HUES64 (cell line): Measurements from ENCODE around the gene SAP25.

ENCODE experiments used
- H3K27ac ChIP-seq: 2 replicates; pipeline ENCODE4 v1.7.0; 2013; ENCODE audit warnings: low read depth, low read length, inconsistent platforms
- H3K27me3 ChIP-seq: 2 replicates; pipeline ENCODE4 v1.6.1; 2013; ENCODE audit warnings: mild to moderate bottlenecking, low read length; ENCODE audit not compliant: insufficient read depth
- H3K36me3 ChIP-seq: 2 replicates; pipeline ENCODE4 v1.6.1; 2013; ENCODE audit warnings: mild to moderate bottlenecking, low read length; ENCODE audit not compliant: insufficient read depth
- H3K4me1 ChIP-seq: 2 replicates; pipeline ENCODE4 v1.6.1; 2013; ENCODE audit warnings: mild to moderate bottlenecking, low read length, moderate library complexity; ENCODE audit not compliant: insufficient read depth
- H3K4me3 ChIP-seq: 2 replicates; pipeline ENCODE4 v1.5.1; 2013; ENCODE audit warnings: mild to moderate bottlenecking, low read length, moderate library complexity
- H3K9ac ChIP-seq: 2 replicates; pipeline ENCODE4 v1.6.1; 2013; ENCODE audit warnings: mild to moderate bottlenecking, low read depth, low read length
- H3K9me3 ChIP-seq: 2 replicates; pipeline ENCODE4 v1.6.1; 2013; ENCODE audit warnings: low read depth, low read length; ENCODE audit not compliant: insufficient read depth
- WGBS: fragments of 150-250, 120-280 bp; methylation state at CpG from one replicate; pipeline ENCODE4 v1.1.7; 2013; ENCODE audit warnings: missing lambda C conversion rate; 5-methylcytosine and 5-hydroxymethylcytosine counted together

SAP25 gene

DNA sequence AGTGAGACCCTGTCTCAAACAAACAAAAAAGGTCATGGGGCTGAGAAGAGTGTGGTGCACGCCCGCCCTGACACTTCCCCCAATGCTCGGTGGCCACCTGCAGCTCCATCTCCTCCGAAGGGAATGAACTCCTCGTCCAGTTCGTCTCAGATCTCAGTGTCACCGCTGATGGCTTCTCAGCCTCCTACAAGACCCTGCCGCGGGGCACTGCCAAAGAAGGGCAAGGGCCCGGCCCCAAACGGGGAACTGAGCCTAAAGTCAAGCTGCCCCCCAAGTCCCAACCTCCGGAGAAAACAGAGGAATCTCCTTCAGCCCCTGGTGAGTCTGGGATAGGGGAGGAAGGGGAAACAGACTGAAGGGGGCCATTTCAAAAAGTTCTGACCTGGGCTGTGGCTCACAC is 32.6 kb upstream of the SAP25 start:
- Histone ChIP-seq H3K9me3 (no peaks in the 10 kb centered on the region), H3K36me3 (peaks cover 6% of the 10 kb centered on the region; the same call in 1 of the 2 replicates), H3K27me3 (peaks cover 18% of the 10 kb centered on the region), H3K4me1 (peaks cover 12% of the 10 kb centered on the region), H3K4me3 (peak overlapping the region; percentile 64; the same call in 1 of the 2 replicates), H3K9ac (no peak overlapping the region), H3K27ac (no peak overlapping the region)
- WGBS: 81% methylated on average over 12 of the region's 12 CpGs

DNA sequence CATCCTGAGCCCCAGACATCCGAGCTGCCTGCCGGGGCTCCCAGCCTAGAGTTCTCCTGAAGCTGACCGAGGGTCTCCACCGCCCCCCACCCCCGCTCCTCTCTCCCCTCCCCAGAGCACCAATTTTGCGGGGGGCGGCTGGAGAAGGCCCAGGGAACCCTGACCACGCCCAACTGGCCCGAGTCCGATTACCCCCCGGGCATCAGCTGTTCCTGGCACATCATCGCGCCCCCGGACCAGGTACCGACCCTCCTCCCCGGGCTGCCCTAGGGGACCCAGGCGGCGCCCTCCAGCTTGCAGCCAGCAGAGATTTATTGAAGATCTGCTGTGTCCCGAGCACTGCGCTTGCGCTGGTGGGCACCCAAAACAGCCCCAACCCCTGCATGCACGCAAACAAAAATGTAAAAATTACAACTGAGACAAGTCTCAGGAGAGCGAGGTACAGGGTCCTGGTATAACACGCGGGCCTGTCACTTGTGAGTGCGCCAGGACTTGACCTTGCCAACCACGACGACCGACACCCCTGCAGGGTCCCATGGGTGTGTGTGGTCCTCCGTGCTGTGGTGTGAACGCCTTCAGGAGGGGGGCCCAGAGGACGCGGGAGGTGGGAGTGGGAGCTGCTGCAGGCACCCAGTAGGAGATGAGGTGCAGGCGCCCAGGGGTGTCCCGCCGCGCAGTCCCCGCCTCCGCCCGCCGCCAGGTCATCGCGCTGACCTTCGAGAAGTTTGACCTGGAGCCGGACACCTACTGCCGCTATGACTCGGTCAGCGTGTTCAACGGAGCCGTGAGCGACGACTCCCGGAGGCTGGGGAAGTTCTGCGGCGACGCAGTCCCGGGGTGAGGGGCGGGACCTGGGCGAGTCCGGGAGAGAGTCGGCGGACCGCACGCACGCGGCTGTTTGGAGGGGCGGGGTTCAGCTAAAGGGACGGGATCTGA is 31.5 kb upstream of the SAP25 start:
- H3K36me3 ChIP-seq: peaks cover 6% of the 10 kb centered on the region; the same call in 1 of the 2 replicates
- 1% methylated on average over 68 of the region's 68 CpGs for WGBS
- no peak overlapping the region for H3K27ac ChIP-seq
- H3K9ac ChIP-seq: peak overlapping the region; percentile 2; the same call in 1 of the 2 replicates
- peaks cover 18% of the 10 kb centered on the region for H3K27me3 ChIP-seq
- no peaks in the 10 kb centered on the region for H3K9me3 ChIP-seq
- peak overlapping the region; percentile 64 for H3K4me3 ChIP-seq
- H3K4me1 ChIP-seq: peaks cover 16% of the 10 kb centered on the region

DNA sequence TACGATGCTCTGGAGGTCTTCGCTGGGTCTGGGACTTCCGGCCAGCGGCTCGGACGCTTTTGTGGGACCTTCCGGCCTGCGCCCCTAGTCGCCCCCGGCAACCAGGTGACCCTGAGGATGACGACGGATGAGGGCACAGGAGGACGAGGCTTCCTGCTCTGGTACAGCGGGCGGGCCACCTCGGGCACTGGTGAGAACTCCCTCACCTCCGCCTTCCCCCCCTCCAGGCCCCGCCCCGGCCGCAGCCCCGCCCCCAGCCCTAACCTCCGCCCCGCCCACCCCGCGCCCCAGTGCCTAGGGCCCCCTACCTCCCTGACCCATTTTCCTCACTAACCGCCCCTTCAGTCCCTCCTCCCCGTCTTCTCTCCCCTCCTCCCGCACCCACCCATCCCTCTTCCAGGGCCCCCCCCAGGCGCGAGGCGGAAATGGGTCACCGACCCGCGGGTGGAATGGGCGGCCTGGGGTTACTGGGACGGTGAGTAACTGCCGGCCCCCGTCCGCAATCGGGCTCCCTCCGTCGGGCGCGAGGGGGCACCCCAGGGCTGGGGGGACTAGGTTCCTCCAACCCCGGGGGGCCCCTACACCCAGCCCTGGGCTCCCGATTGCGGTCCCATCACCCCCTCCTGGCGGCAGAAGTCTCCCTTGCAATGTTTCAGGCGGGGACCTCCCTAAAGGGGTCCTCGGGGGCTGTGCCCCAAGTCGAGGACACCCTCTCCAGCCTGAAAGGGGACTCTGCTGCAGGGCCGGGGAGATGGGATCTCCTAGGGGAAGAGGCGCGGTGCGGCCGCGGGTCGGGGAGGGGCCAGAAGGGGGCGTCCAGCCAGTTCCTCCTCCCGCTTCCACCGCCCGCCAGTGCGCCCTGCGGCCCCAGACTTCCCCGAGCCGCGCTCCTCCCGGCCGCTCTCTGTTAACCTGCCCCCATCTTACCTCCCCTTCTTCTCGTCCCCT is 30.6 kb upstream of the SAP25 start:
- under 1% methylated on average over 62 of the region's 70 CpGs for WGBS
- Histone ChIP-seq H3K27ac (peak overlapping the region; percentile 69), H3K36me3 (peaks cover 6% of the 10 kb centered on the region; the same call in 1 of the 2 replicates), H3K4me1 (peaks cover 16% of the 10 kb centered on the region), H3K4me3 (peak overlapping the region; percentile 64), H3K9me3 (no peaks in the 10 kb centered on the region), H3K9ac (peak overlapping the region; percentile 67), H3K27me3 (peaks cover 18% of the 10 kb centered on the region)

DNA sequence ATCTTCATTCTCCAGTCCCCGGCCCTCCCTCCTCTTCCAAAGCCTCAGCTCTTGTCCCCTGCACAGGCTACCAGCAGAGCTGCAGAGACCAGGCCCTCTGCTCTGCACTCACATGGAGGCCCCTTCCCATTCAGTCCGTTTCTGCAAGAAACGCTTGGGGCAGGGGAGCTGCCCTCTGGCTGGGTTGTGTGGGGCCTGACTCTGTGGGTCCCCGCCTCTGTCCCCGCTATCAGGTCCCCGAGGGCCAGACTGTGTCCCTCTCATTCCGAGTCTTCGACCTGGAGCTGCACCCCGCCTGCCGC is 30.0 kb upstream of the SAP25 start:
- peak overlapping the region; percentile 69 for H3K27ac ChIP-seq
- H3K9ac ChIP-seq: peak overlapping the region; percentile 39
- peaks cover 6% of the 10 kb centered on the region; the same call in 1 of the 2 replicates for H3K36me3 ChIP-seq
- WGBS: 6% methylated on average over 10 of the region's 10 CpGs
- H3K27me3 ChIP-seq: peaks cover 18% of the 10 kb centered on the region
- peaks cover 16% of the 10 kb centered on the region for H3K4me1 ChIP-seq
- peak overlapping the region; percentile 64 for H3K4me3 ChIP-seq
- no peaks in the 10 kb centered on the region for H3K9me3 ChIP-seq

DNA sequence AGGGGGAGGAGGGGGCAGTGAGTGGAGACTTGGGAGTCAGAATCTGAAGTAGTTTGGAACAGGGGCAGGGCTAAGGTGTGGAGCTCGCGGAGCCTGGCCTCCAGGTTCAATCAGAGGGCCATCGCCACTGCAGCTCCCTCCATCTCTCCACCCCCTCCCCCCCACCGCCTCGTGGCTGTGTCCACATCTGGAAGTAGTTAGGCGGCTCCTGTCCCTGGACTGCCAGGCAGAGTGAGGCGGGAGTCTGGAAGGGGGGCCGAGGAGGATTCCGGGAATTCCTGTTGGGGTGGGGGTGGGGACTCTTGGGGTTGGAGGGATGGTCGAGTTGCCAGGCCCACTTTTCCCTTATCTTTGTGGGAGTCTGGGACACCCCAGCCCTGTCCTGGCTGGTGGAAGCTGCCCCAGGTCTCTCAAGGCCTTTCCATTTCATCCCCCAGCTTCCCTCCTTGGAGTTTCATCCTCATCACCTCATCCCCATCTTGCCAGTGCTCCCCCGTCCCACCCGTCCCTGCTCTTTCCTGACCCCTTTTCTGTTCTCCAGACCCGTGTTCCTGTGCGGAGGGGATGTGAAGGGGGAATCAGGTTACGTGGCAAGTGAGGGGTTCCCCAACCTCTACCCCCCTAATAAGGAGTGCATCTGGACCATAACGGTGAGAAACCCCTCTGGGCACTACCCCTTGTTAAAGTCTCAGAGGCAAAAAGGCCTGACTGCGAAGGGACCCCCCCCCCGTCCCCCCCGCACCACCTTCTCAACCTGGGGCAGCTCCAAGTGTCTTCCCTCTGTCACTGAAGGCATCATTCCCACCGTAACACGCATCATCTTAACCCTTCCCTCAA is 29.4 kb upstream of the SAP25 start:
- Histone ChIP-seq H3K27ac (peak overlapping the region; percentile 69), H3K36me3 (peaks cover 6% of the 10 kb centered on the region; the same call in 1 of the 2 replicates), H3K9ac (peak overlapping the region; percentile 73), H3K27me3 (peaks cover 18% of the 10 kb centered on the region), H3K9me3 (no peaks in the 10 kb centered on the region), H3K4me3 (peak overlapping the region; percentile 64), H3K4me1 (peaks cover 16% of the 10 kb centered on the region)
- 18% methylated on average over 15 of the region's 21 CpGs for WGBS

DNA sequence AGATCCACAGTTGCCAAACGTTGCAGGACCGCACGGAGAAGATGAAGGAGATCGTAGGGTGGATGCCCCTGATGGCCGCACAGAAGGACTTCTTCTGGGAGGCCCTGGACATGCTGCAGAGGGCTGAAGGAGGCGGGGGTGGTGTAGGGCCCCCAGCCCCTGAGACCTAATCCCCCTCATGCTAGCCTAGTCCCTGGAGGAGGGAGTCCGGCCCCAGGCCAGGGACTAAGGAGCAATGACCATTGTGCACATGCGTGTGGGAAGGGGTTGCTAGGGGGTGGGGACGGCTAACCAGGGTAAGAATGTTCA is 27.0 kb upstream of the SAP25 start:
- H3K9me3 ChIP-seq: no peaks in the 10 kb centered on the region
- peaks cover 7% of the 10 kb centered on the region; the same call in 1 of the 2 replicates for H3K36me3 ChIP-seq
- H3K4me1 ChIP-seq: peaks cover 11% of the 10 kb centered on the region
- no peak overlapping the region for H3K9ac ChIP-seq
- H3K27me3 ChIP-seq: peaks cover 9% of the 10 kb centered on the region
- no peak overlapping the region for H3K27ac ChIP-seq
- 88% methylated on average over 9 of the region's 9 CpGs for WGBS
- no peak overlapping the region for H3K4me3 ChIP-seq

DNA sequence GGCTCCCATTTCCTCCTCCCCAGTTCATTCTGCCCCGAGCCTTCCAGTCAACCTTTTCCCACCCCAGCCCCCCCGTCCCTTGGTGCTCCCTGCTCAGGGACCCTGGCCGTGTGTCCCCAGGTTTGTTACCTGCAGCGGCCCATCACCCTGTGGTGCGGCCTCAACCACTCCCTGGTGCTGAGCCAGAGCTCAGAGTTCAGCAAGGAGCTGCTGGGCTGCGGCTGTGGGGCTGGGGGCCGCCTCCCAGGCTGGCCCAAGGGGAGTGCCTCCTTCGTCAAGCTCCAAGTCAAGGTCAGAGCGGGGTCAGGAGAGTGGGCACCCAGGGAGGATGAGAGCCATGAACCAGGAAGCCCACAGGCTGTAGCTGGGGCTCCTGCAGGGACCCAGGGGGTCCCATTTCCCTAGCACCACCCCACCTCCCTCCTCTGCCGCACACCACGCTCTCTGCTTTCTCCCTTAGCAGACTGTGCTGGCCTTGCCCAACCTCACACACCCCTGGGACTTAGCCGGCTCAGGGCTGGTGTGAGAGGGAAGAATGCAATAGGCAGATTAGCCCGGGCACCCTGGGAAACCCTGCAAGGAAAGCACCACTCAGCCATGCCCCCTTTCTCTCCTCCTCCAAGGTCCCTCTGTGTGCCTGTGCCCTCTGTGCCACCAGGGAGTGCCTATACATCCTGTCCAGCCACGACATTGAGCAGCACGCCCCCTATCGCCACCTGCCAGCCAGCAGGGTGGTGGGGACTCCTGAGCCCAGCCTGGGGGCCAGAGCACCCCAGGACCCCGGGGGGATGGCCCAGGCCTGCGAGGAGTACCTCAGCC is 26.4 kb upstream of the SAP25 start:
- Histone ChIP-seq H3K4me3 (no peak overlapping the region), H3K4me1 (peaks cover 11% of the 10 kb centered on the region), H3K9me3 (no peaks in the 10 kb centered on the region), H3K36me3 (peaks cover 7% of the 10 kb centered on the region; the same call in 1 of the 2 replicates), H3K27me3 (peaks cover 3% of the 10 kb centered on the region; the same call in 1 of the 2 replicates), H3K9ac (no peak overlapping the region), H3K27ac (no peak overlapping the region)
- WGBS: 82% methylated on average over 18 of the region's 18 CpGs

DNA sequence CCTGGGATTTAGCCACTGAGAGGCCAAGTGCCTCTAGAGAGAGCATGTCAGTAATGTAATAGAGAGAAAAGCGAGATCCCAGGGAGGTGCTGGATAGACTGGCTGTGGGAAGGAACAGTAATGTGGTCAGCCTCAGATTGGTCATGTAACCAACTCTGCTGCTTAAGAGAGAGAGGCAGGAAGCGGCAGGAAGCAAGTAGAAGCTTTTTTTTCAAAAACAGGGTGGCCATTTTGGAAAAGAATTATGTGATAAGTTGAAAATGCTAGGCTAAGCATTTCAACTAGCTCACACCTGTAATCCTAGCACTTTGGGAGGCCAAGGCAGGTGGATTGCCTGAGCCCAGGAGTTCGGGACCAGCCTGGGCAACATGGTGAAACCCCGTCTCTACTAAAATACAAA is 24.7 kb upstream of the SAP25 start:
- H3K4me3 ChIP-seq: no peak overlapping the region
- WGBS: 95% methylated on average over 4 of the region's 4 CpGs
- H3K36me3 ChIP-seq: peaks cover 7% of the 10 kb centered on the region; the same call in 1 of the 2 replicates
- no peak overlapping the region for H3K27ac ChIP-seq
- H3K4me1 ChIP-seq: peaks cover 11% of the 10 kb centered on the region
- no peaks in the 10 kb centered on the region for H3K9me3 ChIP-seq
- H3K9ac ChIP-seq: no peak overlapping the region
- no peaks in the 10 kb centered on the region for H3K27me3 ChIP-seq

DNA sequence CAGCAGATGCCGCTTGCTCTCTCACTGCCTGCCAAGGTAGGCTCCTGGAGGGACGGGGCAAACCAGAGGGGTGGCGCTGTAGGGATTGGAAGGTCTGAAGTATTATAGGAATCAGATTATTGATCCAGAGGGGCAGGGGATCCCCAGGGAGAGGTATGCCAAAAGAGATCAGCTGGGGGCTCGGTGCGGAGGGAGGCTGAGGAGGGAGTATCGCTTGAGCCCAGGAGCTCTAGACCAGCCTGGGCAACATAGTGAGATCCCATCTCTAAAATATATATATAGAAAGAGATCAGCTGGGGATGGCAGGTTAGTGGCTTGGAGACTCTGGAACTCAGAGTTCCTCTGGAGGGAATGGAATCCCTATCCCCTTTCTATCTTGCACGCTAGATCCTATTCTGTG is 21.5 kb upstream of the SAP25 start:
- Histone ChIP-seq H3K27me3 (no peaks in the 10 kb centered on the region; the same call in 1 of the 2 replicates), H3K27ac (no peak overlapping the region), H3K36me3 (peaks cover 7% of the 10 kb centered on the region; the same call in 1 of the 2 replicates), H3K4me3 (no peak overlapping the region), H3K9ac (no peak overlapping the region), H3K9me3 (no peaks in the 10 kb centered on the region), H3K4me1 (peaks cover under 1% of the 10 kb centered on the region; the same call in 1 of the 2 replicates)
- 95% methylated on average over 6 of the region's 7 CpGs for WGBS

DNA sequence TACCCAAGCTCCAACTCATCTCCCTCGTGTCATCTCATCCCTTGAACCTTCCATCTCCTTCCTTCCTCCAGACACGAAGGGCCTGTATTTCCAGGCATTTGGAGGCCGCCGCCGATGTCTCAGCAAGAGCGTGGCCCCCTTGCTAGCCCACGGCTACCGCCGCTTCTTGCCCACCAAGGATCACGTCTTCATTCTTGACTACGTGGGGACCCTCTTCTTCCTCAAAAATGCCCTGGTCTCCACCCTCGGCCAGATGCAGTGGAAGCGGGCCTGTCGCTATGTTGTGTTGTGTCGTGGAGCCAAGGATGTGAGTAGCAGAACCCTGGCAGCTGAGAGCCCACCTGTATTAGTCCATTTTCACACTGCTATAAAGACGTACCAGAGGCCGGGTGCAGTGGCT is 17.9 kb upstream of the SAP25 start:
- Histone ChIP-seq H3K4me3 (no peak overlapping the region), H3K4me1 (peaks cover 11% of the 10 kb centered on the region), H3K36me3 (peaks cover 7% of the 10 kb centered on the region; the same call in 1 of the 2 replicates), H3K27ac (no peak overlapping the region), H3K27me3 (no peaks in the 10 kb centered on the region; the same call in 1 of the 2 replicates), H3K9ac (no peak overlapping the region), H3K9me3 (no peaks in the 10 kb centered on the region)
- 93% methylated on average over 17 of the region's 17 CpGs for WGBS
